DND-41 (cell line): ENCODE results near the gene PIK3C2B.
A peak's percentile ranks its signal among the peaks of the same experiment; 100 is the strongest.

ENCODE experiments used
- ATAC-seq: fragments of 200-7000 bp; cut with Tn5 transposase; 3 replicates; pipeline ENCODE4 v1.9.1; 2021; ENCODE audit warnings: low read depth; ENCODE audit not compliant: insufficient read depth
- DNase-seq: peaks from one replicate; pipeline ENCODE4 v3.0.0-alpha.2; 2020
- H2AFZ ChIP-seq: 2 replicates; pipeline ENCODE4 v1.6.0; 2012; ENCODE audit warnings: low read depth, low read length
- H3K27ac ChIP-seq: 2 replicates; pipeline ENCODE4 v1.5.1; 2012; ENCODE audit warnings: low read length, inconsistent platforms
- H3K27me3 ChIP-seq: fragments of 200-600 bp; sonication (generic); 2 replicates; pipeline ENCODE4 v1.6.0; 2012; ENCODE audit warnings: low read length, mild to moderate bottlenecking, inconsistent platforms; ENCODE audit not compliant: insufficient read depth, poor library complexity
- H3K36me3 ChIP-seq: 2 replicates; pipeline ENCODE4 v1.5.1; 2012; ENCODE audit warnings: low read length, inconsistent platforms; ENCODE audit not compliant: insufficient read depth
- H3K4me1 ChIP-seq: 2 replicates; pipeline ENCODE4 v1.5.1; 2012; ENCODE audit warnings: mild to moderate bottlenecking, low read length; ENCODE audit not compliant: insufficient read depth
- H3K4me2 ChIP-seq: 2 replicates; pipeline ENCODE4 v1.6.0; 2012; ENCODE audit warnings: mild to moderate bottlenecking, moderate library complexity, low read length, inconsistent platforms; ENCODE audit not compliant: insufficient read depth
- H3K4me3 ChIP-seq, 2 experiments: fragments of 200-600 bp in 1 of 2; shearing (Covaris generic) in 1 of 2; 2 replicates each; pipeline ENCODE4 v1.5.1; 2012 to 2016; ENCODE audit warnings: inconsistent platforms in 2 of 2, low read length in 2 of 2, mild to moderate bottlenecking in 2 of 2, low read depth in 1 of 2, moderate library complexity in 1 of 2
- H3K79me2 ChIP-seq: 2 replicates; pipeline ENCODE4 v1.6.0; 2012; ENCODE audit warnings: low read length, inconsistent platforms; ENCODE audit not compliant: insufficient read depth
- H3K9ac ChIP-seq: 2 replicates; pipeline ENCODE4 v1.6.0; 2012; ENCODE audit warnings: low read depth, mild to moderate bottlenecking, inconsistent platforms, low read length, moderate library complexity
- H3K9me3 ChIP-seq: 2 replicates; pipeline ENCODE4 v1.5.1; 2012; ENCODE audit warnings: low read length, moderate library complexity, mild to moderate bottlenecking, inconsistent platforms; ENCODE audit not compliant: insufficient read depth, severe bottlenecking
- H4K20me1 ChIP-seq: 2 replicates; pipeline ENCODE4 v1.6.0; 2012; ENCODE audit warnings: low read length; ENCODE audit not compliant: insufficient read depth
- EZH2 ChIP-seq: IDR thresholded peaks from 3 replicates; pipeline ENCODE4 v1.6.1; 2012; ENCODE audit warnings: borderline replicate concordance, low read depth, mild to moderate bottlenecking, moderate library complexity, low read length, inconsistent platforms; ENCODE audit not compliant: severe bottlenecking
- TF ChIP-seq, protein P1 (sequence below): IDR thresholded peaks from 2 replicates; pipeline ENCODE4 v1.5.1; 2012; ENCODE audit warnings: borderline replicate concordance, low read length, moderate library complexity, mild to moderate bottlenecking; ENCODE audit not compliant: poor library complexity, severe bottlenecking; ENCODE audit errors: extremely low read depth

The PIK3C2B gene

DNA sequence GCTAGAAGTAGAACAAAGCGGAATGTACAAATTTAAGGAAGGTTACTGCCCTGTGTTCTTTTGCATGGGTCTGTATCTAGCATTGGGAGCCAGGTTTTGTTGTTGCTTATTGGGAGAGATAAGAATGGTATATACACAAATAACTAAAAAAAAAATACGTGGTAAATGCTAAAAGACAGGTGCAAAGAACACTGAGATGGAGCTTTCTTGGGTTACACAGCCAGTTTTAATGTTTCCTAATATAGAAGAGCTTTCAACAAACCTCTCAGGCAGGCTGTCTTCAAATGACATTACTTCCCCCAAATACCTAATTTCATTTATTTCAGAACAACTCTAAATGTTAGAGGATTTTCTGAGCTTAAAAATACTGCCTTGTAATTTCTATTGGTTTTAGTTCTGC lies 20.2 kb upstream of the PIK3C2B start:
- Histone ChIP-seq H3K9me3 (no peaks in the 10 kb centered on the region), H4K20me1 (peaks cover 8% of the 10 kb centered on the region; the same call in 1 of the 2 replicates), H3K27ac (peak overlapping the region; percentile 8; the same call in 1 of the 2 replicates), H2AFZ (no peak overlapping the region; the same call in 1 of the 2 replicates), H3K4me2 (no peak overlapping the region), H3K36me3 (peaks cover 20% of the 10 kb centered on the region), H3K4me1 (peaks cover 52% of the 10 kb centered on the region), H3K79me2 (peaks cover 40% of the 10 kb centered on the region), H3K4me3 (no peak overlapping the region), H3K9ac (no peak overlapping the region), H3K27me3 (no peaks in the 10 kb centered on the region)
- ATAC-seq = no peak
- TF ChIP-seq, protein P1, sequence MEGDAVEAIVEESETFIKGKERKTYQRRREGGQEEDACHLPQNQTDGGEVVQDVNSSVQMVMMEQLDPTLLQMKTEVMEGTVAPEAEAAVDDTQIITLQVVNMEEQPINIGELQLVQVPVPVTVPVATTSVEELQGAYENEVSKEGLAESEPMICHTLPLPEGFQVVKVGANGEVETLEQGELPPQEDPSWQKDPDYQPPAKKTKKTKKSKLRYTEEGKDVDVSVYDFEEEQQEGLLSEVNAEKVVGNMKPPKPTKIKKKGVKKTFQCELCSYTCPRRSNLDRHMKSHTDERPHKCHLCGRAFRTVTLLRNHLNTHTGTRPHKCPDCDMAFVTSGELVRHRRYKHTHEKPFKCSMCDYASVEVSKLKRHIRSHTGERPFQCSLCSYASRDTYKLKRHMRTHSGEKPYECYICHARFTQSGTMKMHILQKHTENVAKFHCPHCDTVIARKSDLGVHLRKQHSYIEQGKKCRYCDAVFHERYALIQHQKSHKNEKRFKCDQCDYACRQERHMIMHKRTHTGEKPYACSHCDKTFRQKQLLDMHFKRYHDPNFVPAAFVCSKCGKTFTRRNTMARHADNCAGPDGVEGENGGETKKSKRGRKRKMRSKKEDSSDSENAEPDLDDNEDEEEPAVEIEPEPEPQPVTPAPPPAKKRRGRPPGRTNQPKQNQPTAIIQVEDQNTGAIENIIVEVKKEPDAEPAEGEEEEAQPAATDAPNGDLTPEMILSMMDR = no peak
- no peak for TF ChIP-seq EZH2
- DNase-seq = no peak

DNA sequence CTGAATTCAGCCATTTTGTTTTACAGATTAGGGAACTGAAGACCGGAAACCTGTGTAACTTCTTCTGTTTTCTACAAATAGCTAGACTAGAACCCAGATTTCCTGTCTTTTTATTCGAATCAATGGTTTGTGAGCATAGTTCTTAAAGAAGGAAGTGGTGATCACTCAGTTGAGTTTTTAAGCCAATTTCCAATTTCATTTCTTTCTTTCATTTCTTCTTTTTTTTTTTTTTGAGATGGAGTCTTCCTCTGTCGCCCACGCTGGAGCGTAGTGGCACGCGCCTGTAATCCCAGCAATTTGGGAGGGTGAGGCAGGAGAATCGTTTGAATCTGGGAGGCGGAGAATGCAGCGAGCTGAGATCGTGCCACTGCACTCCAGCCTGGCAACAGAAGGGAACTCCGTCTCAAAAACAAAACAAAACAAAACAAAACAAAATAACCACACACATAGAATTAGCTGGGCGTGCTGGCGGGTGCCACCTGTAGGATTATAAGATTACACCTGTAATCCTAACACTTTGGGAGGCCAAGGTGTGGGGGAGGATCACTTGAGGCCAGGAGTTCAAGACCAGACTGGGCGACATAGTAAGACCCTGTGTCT lies 18.6 kb upstream of the PIK3C2B start:
- DNase-seq (no peak), ATAC-seq (no peak)
- no peaks in the 10 kb centered on the region for H3K9me3 ChIP-seq
- peaks cover 36% of the 10 kb centered on the region for H3K4me1 ChIP-seq
- no peak overlapping the region; the same call in 1 of the 2 replicates for H2AFZ ChIP-seq
- H3K27me3 ChIP-seq = no peaks in the 10 kb centered on the region
- H4K20me1 ChIP-seq = 0 out of 2 replicates have a peak, but pooled peaks cover 3% of the 10 kb centered on the region
- H3K9ac ChIP-seq = no peak overlapping the region
- TF ChIP-seq, protein P1 = no peak
- TF ChIP-seq EZH2 = no peak
- H3K27ac ChIP-seq = no peak overlapping the region
- no peak overlapping the region for H3K4me2 ChIP-seq
- H3K4me3 ChIP-seq = no peak overlapping the region
- H3K79me2 ChIP-seq = peaks cover 24% of the 10 kb centered on the region
- peaks cover 11% of the 10 kb centered on the region for H3K36me3 ChIP-seq

DNA sequence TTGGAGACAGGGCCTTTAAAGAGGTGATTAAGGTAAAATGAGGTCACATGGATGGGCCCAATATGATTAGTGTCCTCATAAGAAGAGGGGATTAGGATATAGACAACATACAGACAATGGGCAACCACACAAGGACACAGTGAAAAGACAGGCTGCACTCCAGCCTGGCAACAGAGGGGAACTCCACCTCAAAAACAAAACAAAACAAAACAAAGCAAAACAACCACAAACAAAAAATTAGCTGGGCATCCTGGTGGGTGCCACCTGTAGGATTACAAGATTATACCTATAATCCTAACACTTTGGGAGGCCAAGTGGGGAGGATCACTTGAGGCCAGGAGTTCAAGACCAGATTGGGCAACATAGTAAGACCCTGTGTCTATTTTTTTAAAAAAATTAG lies 16.8 kb upstream of the PIK3C2B start:
- Histone ChIP-seq H4K20me1 (no peaks in the 10 kb centered on the region), H3K79me2 (peaks cover 5% of the 10 kb centered on the region), H3K27ac (no peak overlapping the region), H3K36me3 (no peaks in the 10 kb centered on the region; the same call in 1 of the 2 replicates), H3K4me3 (no peak overlapping the region), H3K4me2 (no peak overlapping the region), H3K4me1 (peaks cover 33% of the 10 kb centered on the region), H3K9ac (no peak overlapping the region), H3K9me3 (no peaks in the 10 kb centered on the region), H3K27me3 (no peaks in the 10 kb centered on the region), H2AFZ (no peak overlapping the region)
- DNase-seq = no peak
- TF ChIP-seq, protein P1 = no peak
- no peak for TF ChIP-seq EZH2
- ATAC-seq = no peak
